ENCODE measurements around the gene ARMH1.
A peak's percentile ranks its signal among the peaks of the same experiment; 100 is the strongest.

The ARMH1 gene

GRCh38 chr1:44714532-44714931, 40.0 kb downstream of the ARMH1 start:
- H3K4ac ChIP-seq (ENCODE audit: low read depth, low read length), result no peak overlapping the region
- no CpG with 5 or more reads among the region's 7 CpGs for WGBS (ENCODE audit: extremely low coverage, insufficient coverage, low lambda C conversion rate)
- no peak overlapping the region for H3K9ac ChIP-seq (ENCODE audit: low read length)
- no peak overlapping the region for H2AK5ac ChIP-seq (ENCODE audit: low read length)
- H2BK120ac ChIP-seq (ENCODE audit: low read depth, low read length), result no peak overlapping the region
- no peak overlapping the region for H4K8ac ChIP-seq (ENCODE audit: low read depth, low read length)
- no peaks in the 10 kb centered on the region for H3K79me2 ChIP-seq (ENCODE audit: control insufficient read depth, insufficient read depth, low read length)
- no peak overlapping the region for H3K23ac ChIP-seq (ENCODE audit: low read length)
- no peak overlapping the region for H3K18ac ChIP-seq (ENCODE audit: low read length)
- no peak overlapping the region for H3K4me2 ChIP-seq (ENCODE audit: low read length)
- no peak overlapping the region for H2BK15ac ChIP-seq (replicated peaks; ENCODE audit: low read depth)
- no peak overlapping the region for H3K4me3 ChIP-seq (ENCODE audit: low read length)
- DNase-seq, result no peak
- no peaks in the 10 kb centered on the region for H3K36me3 ChIP-seq (ENCODE audit: control insufficient read depth, insufficient read depth, low read length)
- H3K27ac ChIP-seq (ENCODE audit: low read depth, low read length), result no peak overlapping the region
- no peaks in the 10 kb centered on the region for H3K79me1 ChIP-seq (ENCODE audit: low read length)
- H2BK5ac ChIP-seq (ENCODE audit: low read length), result no peak overlapping the region
- no peaks in the 10 kb centered on the region for H3K27me3 ChIP-seq (ENCODE audit: insufficient read depth, low read length, poor library complexity)
- H3K4me1 ChIP-seq (ENCODE audit: control insufficient read depth, low read depth, low read length), result no peaks in the 10 kb centered on the region
- H3K56ac ChIP-seq (ENCODE audit: low read length), result no peak overlapping the region
- no peak overlapping the region for H4K5ac ChIP-seq (ENCODE audit: low read length)

DNA sequence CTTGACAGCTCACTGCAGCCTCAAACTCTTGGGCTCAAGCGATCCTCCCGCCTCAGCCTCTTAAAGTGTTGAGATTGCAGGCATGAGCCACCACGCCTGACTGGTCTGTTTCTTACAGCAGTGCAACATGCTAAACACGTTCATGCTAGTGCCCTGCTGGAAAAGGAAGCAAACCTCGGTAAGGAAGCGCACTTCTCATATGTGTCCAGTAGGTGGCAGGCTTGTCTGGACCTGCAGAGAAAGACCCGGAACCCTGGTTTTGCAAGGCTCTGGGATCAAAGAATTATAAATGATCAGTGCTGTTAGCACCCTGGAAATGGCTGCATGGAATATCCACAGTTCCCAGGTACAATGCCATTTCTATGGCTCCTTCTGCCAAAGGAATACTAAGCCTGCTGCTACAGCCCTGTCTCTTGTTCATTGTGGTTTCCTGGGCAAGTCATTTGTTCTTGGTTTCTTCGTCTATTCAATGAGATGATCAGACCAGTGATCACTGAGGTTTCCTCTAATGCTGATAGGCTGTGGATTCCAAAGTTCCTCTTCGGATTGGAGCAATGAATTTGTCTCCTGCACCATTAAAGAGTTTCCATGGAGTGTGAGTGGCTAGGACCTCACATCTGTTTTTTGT, 40.5 kb downstream of the ARMH1 start:
- Histone ChIP-seq H3K36me3 (ENCODE audit: control insufficient read depth, insufficient read depth, low read length) (no peaks in the 10 kb centered on the region), H3K4me1 (ENCODE audit: control insufficient read depth, low read depth, low read length) (no peaks in the 10 kb centered on the region), H2BK5ac (ENCODE audit: low read length) (no peak overlapping the region), H3K4me2 (ENCODE audit: low read length) (no peak overlapping the region), H2AK5ac (ENCODE audit: low read length) (no peak overlapping the region), H4K8ac (ENCODE audit: low read depth, low read length) (no peak overlapping the region), H3K27ac (ENCODE audit: low read depth, low read length) (no peak overlapping the region), H3K79me2 (ENCODE audit: control insufficient read depth, insufficient read depth, low read length) (no peaks in the 10 kb centered on the region), H3K79me1 (ENCODE audit: low read length) (no peaks in the 10 kb centered on the region), H3K4me3 (ENCODE audit: low read length) (no peak overlapping the region), H3K23ac (ENCODE audit: low read length) (no peak overlapping the region), H3K9ac (ENCODE audit: low read length) (no peak overlapping the region), H2BK120ac (ENCODE audit: low read depth, low read length) (no peak overlapping the region), H3K27me3 (ENCODE audit: insufficient read depth, low read length, poor library complexity) (no peaks in the 10 kb centered on the region), H2BK15ac (replicated peaks; ENCODE audit: low read depth) (no peak overlapping the region), H3K56ac (ENCODE audit: low read length) (peak overlapping the region; percentile 49), H4K5ac (ENCODE audit: low read length) (no peak overlapping the region), H3K18ac (ENCODE audit: low read length) (no peak overlapping the region), H3K4ac (ENCODE audit: low read depth, low read length) (no peak overlapping the region)
- peak; percentile 85 for DNase-seq
- WGBS (ENCODE audit: extremely low coverage, insufficient coverage, low lambda C conversion rate), result no CpG with 5 or more reads among the region's 9 CpGs

DNA sequence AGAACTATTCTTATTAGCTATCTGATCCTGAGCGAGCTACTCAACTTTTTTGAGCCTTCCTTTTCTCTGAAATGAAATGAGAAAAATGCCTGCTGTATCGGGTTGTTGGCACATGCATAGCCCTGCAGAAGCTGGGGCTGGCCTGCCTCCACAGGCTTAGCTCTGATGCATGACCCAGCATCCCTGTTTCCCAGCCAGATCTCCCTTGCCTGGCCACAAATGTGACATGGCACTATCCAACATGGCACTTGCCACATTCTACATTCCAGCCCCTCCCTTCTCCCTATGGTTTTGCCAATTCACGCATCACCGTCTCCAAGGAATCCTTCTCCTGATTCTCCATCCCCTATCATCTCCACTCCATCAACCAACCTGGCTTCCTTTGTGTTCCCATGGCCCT, 42.6 kb downstream of the ARMH1 start:
- Histone ChIP-seq H3K79me1 (ENCODE audit: low read length) (no peaks in the 10 kb centered on the region), H4K8ac (ENCODE audit: low read depth, low read length) (no peak overlapping the region), H3K18ac (ENCODE audit: low read length) (no peak overlapping the region), H3K36me3 (ENCODE audit: control insufficient read depth, insufficient read depth, low read length) (no peaks in the 10 kb centered on the region), H4K5ac (ENCODE audit: low read length) (no peak overlapping the region), H2BK5ac (ENCODE audit: low read length) (no peak overlapping the region), H3K4me3 (ENCODE audit: low read length) (no peak overlapping the region), H2AK5ac (ENCODE audit: low read length) (no peak overlapping the region), H3K56ac (ENCODE audit: low read length) (no peak overlapping the region), H3K79me2 (ENCODE audit: control insufficient read depth, insufficient read depth, low read length) (no peaks in the 10 kb centered on the region), H3K4me1 (ENCODE audit: control insufficient read depth, low read depth, low read length) (no peaks in the 10 kb centered on the region), H3K27me3 (ENCODE audit: insufficient read depth, low read length, poor library complexity) (no peaks in the 10 kb centered on the region), H3K27ac (ENCODE audit: low read depth, low read length) (no peak overlapping the region), H3K23ac (ENCODE audit: low read length) (no peak overlapping the region), H3K9ac (ENCODE audit: low read length) (no peak overlapping the region), H3K4ac (ENCODE audit: low read depth, low read length) (no peak overlapping the region), H2BK15ac (replicated peaks; ENCODE audit: low read depth) (no peak overlapping the region), H3K4me2 (ENCODE audit: low read length) (no peak overlapping the region), H2BK120ac (ENCODE audit: low read depth, low read length) (no peak overlapping the region)
- no CpG with 5 or more reads among the region's 4 CpGs for WGBS (ENCODE audit: extremely low coverage, insufficient coverage, low lambda C conversion rate)
- no peak for DNase-seq

DNA sequence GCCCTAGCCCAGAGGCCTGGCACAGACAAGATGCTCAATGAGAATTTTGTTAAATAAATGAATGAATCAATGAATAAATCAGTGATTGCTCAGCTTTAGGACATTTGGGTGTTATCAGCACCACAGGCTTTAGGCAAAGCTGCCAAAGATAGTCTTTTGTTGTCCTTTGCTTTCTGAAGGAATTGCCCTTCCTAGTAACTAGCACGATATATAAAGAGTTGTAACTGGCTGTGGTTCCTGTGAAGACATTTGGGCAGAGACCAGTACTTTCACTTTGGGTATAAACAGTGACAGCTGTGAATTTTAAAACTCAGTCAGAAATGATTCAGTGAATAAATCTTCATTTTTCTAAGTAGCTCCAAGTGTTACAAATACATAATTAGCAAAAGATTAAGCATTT, 43.1 kb downstream of the ARMH1 start:
- H3K9ac ChIP-seq (ENCODE audit: low read length), result no peak overlapping the region
- H3K27ac ChIP-seq (ENCODE audit: low read depth, low read length), result no peak overlapping the region
- no peak overlapping the region for H2AK5ac ChIP-seq (ENCODE audit: low read length)
- H3K23ac ChIP-seq (ENCODE audit: low read length), result no peak overlapping the region
- H3K4me3 ChIP-seq (ENCODE audit: low read length), result no peak overlapping the region
- no peaks in the 10 kb centered on the region for H3K79me2 ChIP-seq (ENCODE audit: control insufficient read depth, insufficient read depth, low read length)
- H2BK120ac ChIP-seq (ENCODE audit: low read depth, low read length), result no peak overlapping the region
- no peak overlapping the region for H2BK15ac ChIP-seq (replicated peaks; ENCODE audit: low read depth)
- no peak overlapping the region for H3K18ac ChIP-seq (ENCODE audit: low read length)
- DNase-seq, result no peak
- no peaks in the 10 kb centered on the region for H3K4me1 ChIP-seq (ENCODE audit: control insufficient read depth, low read depth, low read length)
- no peak overlapping the region for H3K56ac ChIP-seq (ENCODE audit: low read length)
- H4K5ac ChIP-seq (ENCODE audit: low read length), result no peak overlapping the region
- no peaks in the 10 kb centered on the region for H3K79me1 ChIP-seq (ENCODE audit: low read length)
- no peak overlapping the region for H3K4me2 ChIP-seq (ENCODE audit: low read length)
- no peaks in the 10 kb centered on the region for H3K36me3 ChIP-seq (ENCODE audit: control insufficient read depth, insufficient read depth, low read length)
- WGBS (ENCODE audit: extremely low coverage, insufficient coverage, low lambda C conversion rate), result no CpG with 5 or more reads among the region's 1 CpG
- H2BK5ac ChIP-seq (ENCODE audit: low read length), result no peak overlapping the region
- no peaks in the 10 kb centered on the region for H3K27me3 ChIP-seq (ENCODE audit: insufficient read depth, low read length, poor library complexity)
- no peak overlapping the region for H3K4ac ChIP-seq (ENCODE audit: low read depth, low read length)
- H4K8ac ChIP-seq (ENCODE audit: low read depth, low read length), result no peak overlapping the region

DNA sequence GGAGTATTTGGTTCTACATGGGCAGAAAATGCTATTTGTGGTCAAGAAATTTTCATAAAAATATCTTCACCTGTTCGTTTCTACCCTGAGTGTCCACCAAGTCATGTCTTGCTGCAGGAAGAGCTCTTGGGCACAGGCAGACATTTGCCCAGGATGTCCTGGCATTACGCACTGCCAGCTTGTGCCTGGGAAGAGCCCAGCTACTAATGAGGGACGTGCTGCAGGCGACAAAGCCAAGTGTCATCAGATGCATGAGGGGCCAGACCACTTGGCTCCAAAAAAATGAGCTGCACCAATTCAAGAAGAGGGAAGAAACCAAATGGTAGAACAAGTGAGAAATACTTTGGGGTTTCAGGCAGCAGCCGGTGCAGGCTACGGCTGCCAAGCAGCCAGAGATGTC, 43.6 kb downstream of the ARMH1 start:
- Histone ChIP-seq H3K27ac (ENCODE audit: low read depth, low read length) (no peak overlapping the region), H3K36me3 (ENCODE audit: control insufficient read depth, insufficient read depth, low read length) (no peaks in the 10 kb centered on the region), H2BK120ac (ENCODE audit: low read depth, low read length) (no peak overlapping the region), H4K5ac (ENCODE audit: low read length) (no peak overlapping the region), H2AK5ac (ENCODE audit: low read length) (no peak overlapping the region), H3K18ac (ENCODE audit: low read length) (no peak overlapping the region), H3K27me3 (ENCODE audit: insufficient read depth, low read length, poor library complexity) (no peaks in the 10 kb centered on the region), H4K8ac (ENCODE audit: low read depth, low read length) (no peak overlapping the region), H3K79me1 (ENCODE audit: low read length) (no peaks in the 10 kb centered on the region), H3K56ac (ENCODE audit: low read length) (no peak overlapping the region), H3K23ac (ENCODE audit: low read length) (no peak overlapping the region), H3K4me1 (ENCODE audit: control insufficient read depth, low read depth, low read length) (no peaks in the 10 kb centered on the region), H3K4me3 (ENCODE audit: low read length) (no peak overlapping the region), H3K4ac (ENCODE audit: low read depth, low read length) (no peak overlapping the region), H2BK15ac (replicated peaks; ENCODE audit: low read depth) (no peak overlapping the region), H3K9ac (ENCODE audit: low read length) (no peak overlapping the region), H3K4me2 (ENCODE audit: low read length) (no peak overlapping the region), H2BK5ac (ENCODE audit: low read length) (no peak overlapping the region), H3K79me2 (ENCODE audit: control insufficient read depth, insufficient read depth, low read length) (no peaks in the 10 kb centered on the region)
- WGBS (ENCODE audit: extremely low coverage, insufficient coverage, low lambda C conversion rate), result no CpG with 5 or more reads among the region's 6 CpGs
- DNase-seq, result no peak

DNA sequence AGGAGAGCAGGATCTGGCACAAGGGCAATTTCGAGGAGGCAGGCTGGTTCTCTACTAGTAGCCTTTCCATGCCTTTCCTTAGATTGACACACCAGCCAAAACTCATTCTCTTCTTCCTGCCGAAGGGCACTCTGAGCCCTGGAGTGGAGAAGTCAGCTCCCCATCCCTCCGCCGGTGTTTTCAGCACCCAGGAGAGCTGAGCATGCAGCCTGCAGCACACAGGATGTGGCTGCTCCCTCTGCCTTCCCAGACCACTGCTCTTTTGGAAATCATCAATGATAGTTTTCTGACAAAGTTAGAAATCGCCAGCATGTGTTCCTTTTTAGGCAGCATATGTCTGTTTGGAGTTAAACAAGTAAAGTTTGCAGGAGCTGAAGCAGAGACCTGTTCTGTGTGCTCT, 44.8 kb downstream of the ARMH1 start:
- Histone ChIP-seq H3K27ac (ENCODE audit: low read depth, low read length) (no peak overlapping the region), H4K5ac (ENCODE audit: low read length) (no peak overlapping the region), H3K79me2 (ENCODE audit: control insufficient read depth, insufficient read depth, low read length) (no peaks in the 10 kb centered on the region), H2AK5ac (ENCODE audit: low read length) (no peak overlapping the region), H3K4me3 (ENCODE audit: low read length) (no peak overlapping the region), H3K27me3 (ENCODE audit: insufficient read depth, low read length, poor library complexity) (no peaks in the 10 kb centered on the region), H3K9ac (ENCODE audit: low read length) (no peak overlapping the region), H3K56ac (ENCODE audit: low read length) (no peak overlapping the region), H3K4ac (ENCODE audit: low read depth, low read length) (no peak overlapping the region), H3K23ac (ENCODE audit: low read length) (no peak overlapping the region), H3K18ac (ENCODE audit: low read length) (no peak overlapping the region), H3K4me1 (ENCODE audit: control insufficient read depth, low read depth, low read length) (no peaks in the 10 kb centered on the region), H2BK15ac (replicated peaks; ENCODE audit: low read depth) (no peak overlapping the region), H3K4me2 (ENCODE audit: low read length) (no peak overlapping the region), H3K79me1 (ENCODE audit: low read length) (no peaks in the 10 kb centered on the region), H4K8ac (ENCODE audit: low read depth, low read length) (no peak overlapping the region), H2BK120ac (ENCODE audit: low read depth, low read length) (no peak overlapping the region), H3K36me3 (ENCODE audit: control insufficient read depth, insufficient read depth, low read length) (no peaks in the 10 kb centered on the region), H2BK5ac (ENCODE audit: low read length) (no peak overlapping the region)
- WGBS (ENCODE audit: extremely low coverage, insufficient coverage, low lambda C conversion rate), result no CpG with 5 or more reads among the region's 5 CpGs
- no peak for DNase-seq
